Measurements from ENCODE around the gene PSMB5. TPM values are rescaled to one million over a fixed set of nuclear protein-coding genes. Genes with fewer than 3 reads are reported as not detected.

The PSMB5 gene
- total and polyA plus RNA-seq, 2 of the 13 experiments (the other 11 are each of a cell fraction or from before 2014, with no cell fraction given) = 705 to 871 TPM

DNA sequence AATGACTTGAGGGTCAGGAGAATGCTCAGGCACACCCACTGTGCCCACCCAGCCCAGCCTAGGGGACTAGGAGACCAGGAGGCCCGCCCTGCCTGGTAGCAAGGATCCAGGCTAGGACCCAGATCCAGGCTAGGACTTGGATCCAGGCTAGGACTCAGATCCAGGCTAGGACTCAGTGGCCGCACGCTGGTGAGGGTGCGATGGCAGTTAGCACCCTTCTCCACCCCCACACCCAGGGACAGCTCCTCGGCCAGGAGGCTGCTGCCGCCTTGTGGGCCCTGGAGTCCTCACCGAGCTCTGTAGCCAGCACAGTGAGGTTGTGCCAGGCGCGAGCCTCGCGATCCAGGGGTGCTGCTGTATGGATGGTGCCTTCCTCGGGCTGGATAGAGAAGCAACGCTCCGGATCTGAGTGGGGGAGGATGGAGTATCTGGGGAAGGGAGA, 17.5 kb upstream of the PSMB5 start (continued):
- peak; percentile 63 for TF ChIP-seq MYC (CRISPR knock-in tag; IDR thresholded peaks at IDR 0.05; ENCODE audit: borderline replicate concordance)
- no peak for TF ChIP-seq MLLT10 (CRISPR knock-in tag; IDR thresholded peaks at IDR 0.05)
- peak; percentile 45; the same call in 1 of the 2 replicates for TF ChIP-seq BORCS8-MEF2B (CRISPR knock-in tag; IDR thresholded peaks at IDR 0.05)
- peak; percentile 99 for TF ChIP-seq CTCF (CRISPR knock-in tag; IDR thresholded peaks at IDR 0.05)
- peak; percentile 59 for TF ChIP-seq NRL (CRISPR knock-in tag; IDR thresholded peaks at IDR 0.05; ENCODE audit: borderline replicate concordance)
- TF ChIP-seq ZNF296 (CRISPR knock-in tag; conservative IDR thresholded peaks at IDR 0.05) = 0 out of 2 replicates have a peak, but pooled peaks have one; percentile 2
- no peak for TF ChIP-seq KLF11 (CRISPR knock-in tag; IDR thresholded peaks at IDR 0.05)
- TF ChIP-seq UBTF (CRISPR knock-in tag; IDR thresholded peaks at IDR 0.05) = peak; percentile 62
- no peak for TF ChIP-seq ZNF569 (CRISPR knock-in tag; IDR thresholded peaks at IDR 0.05; ENCODE audit: borderline replicate concordance)
- TF ChIP-seq, protein P1, sequence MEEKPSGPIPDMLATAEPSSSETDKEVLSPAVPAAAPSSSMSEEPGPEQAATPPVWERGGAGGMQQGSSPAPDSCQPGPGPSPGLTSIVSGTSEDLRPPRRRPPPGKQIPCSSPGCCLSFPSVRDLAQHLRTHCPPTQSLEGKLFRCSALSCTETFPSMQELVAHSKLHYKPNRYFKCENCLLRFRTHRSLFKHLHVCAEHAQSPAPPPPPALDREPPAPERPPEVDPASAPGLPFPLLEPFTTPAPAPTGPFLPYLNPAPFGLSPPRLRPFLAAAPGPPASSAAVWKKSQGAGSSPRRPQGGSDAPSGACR (CRISPR knock-in tag; IDR thresholded peaks at IDR 0.05) = no peak
- TF ChIP-seq ONECUT2 (CRISPR knock-in tag; IDR thresholded peaks at IDR 0.05) = no peak
- TF ChIP-seq POLR2G (IDR thresholded peaks at IDR 0.05; ENCODE audit: low read depth, low read length) = no peak
- TF ChIP-seq, protein P2, sequence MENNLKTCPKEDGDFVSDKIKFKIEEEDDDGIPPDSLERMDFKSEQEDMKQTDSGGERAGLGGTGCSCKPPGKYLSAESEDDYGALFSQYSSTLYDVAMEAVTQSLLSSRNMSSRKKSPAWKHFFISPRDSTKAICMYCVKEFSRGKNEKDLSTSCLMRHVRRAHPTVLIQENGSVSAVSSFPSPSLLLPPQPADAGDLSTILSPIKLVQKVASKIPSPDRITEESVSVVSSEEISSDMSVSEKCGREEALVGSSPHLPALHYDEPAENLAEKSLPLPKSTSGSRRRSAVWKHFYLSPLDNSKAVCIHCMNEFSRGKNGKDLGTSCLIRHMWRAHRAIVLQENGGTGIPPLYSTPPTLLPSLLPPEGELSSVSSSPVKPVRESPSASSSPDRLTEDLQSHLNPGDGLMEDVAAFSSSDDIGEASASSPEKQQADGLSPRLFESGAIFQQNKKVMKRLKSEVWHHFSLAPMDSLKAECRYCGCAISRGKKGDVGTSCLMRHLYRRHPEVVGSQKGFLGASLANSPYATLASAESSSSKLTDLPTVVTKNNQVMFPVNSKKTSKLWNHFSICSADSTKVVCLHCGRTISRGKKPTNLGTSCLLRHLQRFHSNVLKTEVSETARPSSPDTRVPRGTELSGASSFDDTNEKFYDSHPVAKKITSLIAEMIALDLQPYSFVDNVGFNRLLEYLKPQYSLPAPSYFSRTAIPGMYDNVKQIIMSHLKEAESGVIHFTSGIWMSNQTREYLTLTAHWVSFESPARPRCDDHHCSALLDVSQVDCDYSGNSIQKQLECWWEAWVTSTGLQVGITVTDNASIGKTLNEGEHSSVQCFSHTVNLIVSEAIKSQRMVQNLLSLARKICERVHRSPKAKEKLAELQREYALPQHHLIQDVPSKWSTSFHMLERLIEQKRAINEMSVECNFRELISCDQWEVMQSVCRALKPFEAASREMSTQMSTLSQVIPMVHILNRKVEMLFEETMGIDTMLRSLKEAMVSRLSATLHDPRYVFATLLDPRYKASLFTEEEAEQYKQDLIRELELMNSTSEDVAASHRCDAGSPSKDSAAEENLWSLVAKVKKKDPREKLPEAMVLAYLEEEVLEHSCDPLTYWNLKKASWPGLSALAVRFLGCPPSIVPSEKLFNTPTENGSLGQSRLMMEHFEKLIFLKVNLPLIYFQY (CRISPR knock-in tag; IDR thresholded peaks at IDR 0.05; ENCODE audit: borderline replicate concordance) = no peak
- TF ChIP-seq, protein P3, sequence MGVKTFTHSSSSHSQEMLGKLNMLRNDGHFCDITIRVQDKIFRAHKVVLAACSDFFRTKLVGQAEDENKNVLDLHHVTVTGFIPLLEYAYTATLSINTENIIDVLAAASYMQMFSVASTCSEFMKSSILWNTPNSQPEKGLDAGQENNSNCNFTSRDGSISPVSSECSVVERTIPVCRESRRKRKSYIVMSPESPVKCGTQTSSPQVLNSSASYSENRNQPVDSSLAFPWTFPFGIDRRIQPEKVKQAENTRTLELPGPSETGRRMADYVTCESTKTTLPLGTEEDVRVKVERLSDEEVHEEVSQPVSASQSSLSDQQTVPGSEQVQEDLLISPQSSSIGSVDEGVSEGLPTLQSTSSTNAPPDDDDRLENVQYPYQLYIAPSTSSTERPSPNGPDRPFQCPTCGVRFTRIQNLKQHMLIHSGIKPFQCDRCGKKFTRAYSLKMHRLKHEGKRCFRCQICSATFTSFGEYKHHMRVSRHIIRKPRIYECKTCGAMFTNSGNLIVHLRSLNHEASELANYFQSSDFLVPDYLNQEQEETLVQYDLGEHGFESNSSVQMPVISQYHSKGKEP (CRISPR knock-in tag; IDR thresholded peaks at IDR 0.05) = 0 out of 2 replicates have a peak, but pooled peaks have one; percentile 21
- TF ChIP-seq U2AF2 (IDR thresholded peaks at IDR 0.05; ENCODE audit: low read depth, low read length) = no peak
- TF ChIP-seq LCORL (IDR thresholded peaks at IDR 0.05) = no peak
- TF ChIP-seq LCORL (CRISPR knock-in tag; IDR thresholded peaks at IDR 0.05) = no peak
- no peak for TF ChIP-seq ZNF235 (CRISPR knock-in tag; IDR thresholded peaks at IDR 0.05; ENCODE audit: borderline replicate concordance)
- TF ChIP-seq NFE2 (CRISPR knock-in tag; IDR thresholded peaks at IDR 0.05) = no peak
- TF ChIP-seq HNRNPL (IDR thresholded peaks at IDR 0.05; ENCODE audit: low read depth, low read length) = 0 out of 2 replicates have a peak, but pooled peaks have one; percentile 69
- peak; percentile 66 for TF ChIP-seq ZNF772 (CRISPR knock-in tag; IDR thresholded peaks at IDR 0.05)
